SK-N-SH treated with all-trans-retinoic acid at 6 μM for 48 hours (cell line): ENCODE results near the gene C1orf185.

Experiments used
- ARNTL ChIP-seq: fragments of 450-650 bp; formaldehyde crosslinking; IDR thresholded peaks from 2 replicates; pipeline ENCODE4 v1.5.0; 2020; ENCODE audit warnings: low read depth, mild to moderate bottlenecking, moderate library complexity, borderline replicate concordance
- CSRNP3 ChIP-seq: fragments of 250-450 bp; sonication (Bioruptor Pico); IDR thresholded peaks from 2 replicates; pipeline ENCODE4 v1.5.1; 2021; ENCODE audit warnings: mild to moderate bottlenecking, moderate library complexity
- GLIS3 ChIP-seq: fragments of 250-450 bp; sonication (Bioruptor Pico); IDR thresholded peaks from 2 replicates; pipeline ENCODE4 v1.5.0; 2020; ENCODE audit warnings: mild to moderate bottlenecking, moderate library complexity
- OSR1 ChIP-seq: fragments of 250-450 bp; sonication (Bioruptor Pico); IDR thresholded peaks from 2 replicates; pipeline ENCODE4 v1.8.0; 2022; ENCODE audit warnings: moderate library complexity, mild to moderate bottlenecking, inconsistent platforms
- PATZ1 ChIP-seq: fragments of 250-450 bp; sonication (Bioruptor Pico); IDR thresholded peaks from 2 replicates; pipeline ENCODE4 v1.8.0; 2020; ENCODE audit warnings: mild to moderate bottlenecking, moderate library complexity, borderline replicate concordance
- PPARA ChIP-seq: fragments of 250-450 bp; sonication (Bioruptor Pico); IDR thresholded peaks from 2 replicates; pipeline ENCODE4 v1.5.0; 2020; ENCODE audit warnings: mild to moderate bottlenecking, borderline replicate concordance
- RARB ChIP-seq: fragments of 250-450 bp; sonication (Bioruptor Pico); IDR thresholded peaks from 2 replicates; pipeline ENCODE4 v1.8.0; 2021; ENCODE audit warnings: mild to moderate bottlenecking, moderate library complexity
- ZFP30 ChIP-seq: fragments of 450-650 bp; formaldehyde crosslinking; IDR thresholded peaks from 2 replicates; pipeline ENCODE4 v1.5.0; 2022; ENCODE audit warnings: mild to moderate bottlenecking, moderate library complexity
- ZNF8 ChIP-seq: fragments of 450-650 bp; formaldehyde crosslinking; IDR thresholded peaks from 2 replicates; pipeline ENCODE4 v1.5.0; 2020; ENCODE audit warnings: mild to moderate bottlenecking, moderate library complexity
- TF ChIP-seq, protein P1 (sequence below): fragments of 250-450 bp; sonication (Bioruptor Pico); IDR thresholded peaks from 2 replicates; pipeline ENCODE4 v1.8.0; 2021; ENCODE audit warnings: low read depth, mild to moderate bottlenecking, moderate library complexity, borderline replicate concordance

DNA sequence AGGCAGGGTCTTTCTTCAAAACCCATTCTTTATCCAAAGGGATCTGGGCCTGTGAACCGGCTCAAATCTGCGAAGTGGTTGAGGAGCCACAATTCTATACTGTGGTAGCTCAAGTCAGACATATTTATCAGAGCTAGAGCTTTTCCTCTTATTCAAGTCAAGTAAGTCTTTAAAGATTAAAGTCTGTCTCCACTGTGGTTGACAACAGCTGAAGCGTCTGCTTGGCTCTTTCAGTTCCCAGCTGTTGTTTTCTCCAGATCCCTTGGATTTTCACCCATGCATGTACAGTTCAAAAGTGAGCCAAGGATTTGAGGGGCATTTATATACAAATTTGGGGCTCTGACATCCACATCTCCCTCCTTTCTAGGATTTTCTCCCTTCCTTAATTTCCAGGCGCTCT is 66.9 kb downstream of the C1orf185 start:
- TF ChIP-seq ARNTL (CRISPR knock-in tag) (no peak), GLIS3 (CRISPR knock-in tag) (no peak), ZNF8 (CRISPR knock-in tag) (no peak), PATZ1 (CRISPR knock-in tag) (no peak), PPARA (no peak), OSR1 (no peak), ZFP30 (no peak), CSRNP3 (no peak), RARB (no peak)
- TF ChIP-seq, protein P1, sequence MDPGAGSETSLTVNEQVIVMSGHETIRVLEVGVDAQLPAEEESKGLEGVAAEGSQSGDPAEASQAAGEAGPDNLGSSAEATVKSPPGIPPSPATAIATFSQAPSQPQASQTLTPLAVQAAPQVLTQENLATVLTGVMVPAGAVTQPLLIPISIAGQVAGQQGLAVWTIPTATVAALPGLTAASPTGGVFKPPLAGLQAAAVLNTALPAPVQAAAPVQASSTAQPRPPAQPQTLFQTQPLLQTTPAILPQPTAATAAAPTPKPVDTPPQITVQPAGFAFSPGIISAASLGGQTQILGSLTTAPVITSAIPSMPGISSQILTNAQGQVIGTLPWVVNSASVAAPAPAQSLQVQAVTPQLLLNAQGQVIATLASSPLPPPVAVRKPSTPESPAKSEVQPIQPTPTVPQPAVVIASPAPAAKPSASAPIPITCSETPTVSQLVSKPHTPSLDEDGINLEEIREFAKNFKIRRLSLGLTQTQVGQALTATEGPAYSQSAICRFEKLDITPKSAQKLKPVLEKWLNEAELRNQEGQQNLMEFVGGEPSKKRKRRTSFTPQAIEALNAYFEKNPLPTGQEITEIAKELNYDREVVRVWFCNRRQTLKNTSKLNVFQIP (CRISPR knock-in tag): no peak
